Measurements from ENCODE around the gene ATP6V0D1. TPM values are rescaled to one million over a fixed set of nuclear protein-coding genes. Genes with fewer than 3 reads are reported as not detected.
A peak's percentile ranks its signal among the peaks of the same experiment; 100 is the strongest.
"Not testable (repeated sequence)": the region's sequence is repeated elsewhere in the genome, so short reads cannot be mapped to it uniquely, and the experiment has no call there.

ATP6V0D1 gene
- total RNA-seq, 2 experiments from 2014 or later, result 41.8 to 48.8 TPM

DNA sequence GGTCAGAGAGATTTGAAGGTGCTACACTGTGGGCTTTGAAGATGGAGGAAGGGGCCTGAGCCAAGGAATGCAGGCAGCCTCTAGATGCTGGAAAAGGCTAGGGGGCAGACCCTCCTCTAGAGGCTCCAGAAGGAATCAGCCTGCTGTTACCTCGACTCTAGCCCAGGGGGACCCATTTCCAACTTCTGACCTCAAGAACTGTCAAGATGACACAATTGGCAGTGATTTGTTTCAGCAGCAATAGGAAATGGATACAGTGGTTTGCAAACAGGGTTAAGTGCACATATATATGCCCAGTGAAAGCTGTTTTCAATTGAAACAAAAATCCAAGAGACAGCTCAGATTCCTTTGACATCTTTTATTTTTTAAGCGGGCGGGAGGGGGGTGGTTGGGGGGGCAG, 61.0 kb downstream of the ATP6V0D1 start:
- DNase-seq, result no peak
- H3K27me3 Mint-ChIP-seq, result peaks cover 33% of the 10 kb centered on the region
- POLR2A ChIA-PET, result no interaction called here
- no peak for ATAC-seq (ENCODE audit: low read depth)
- no peaks in the 10 kb centered on the region for H3K9me3 Mint-ChIP-seq
- no peak overlapping the region for H3K4me3 Mint-ChIP-seq
- H3K36me3 Mint-ChIP-seq, result no peaks in the 10 kb centered on the region
- peaks cover 6% of the 10 kb centered on the region for H3K4me1 Mint-ChIP-seq
- no peak overlapping the region for H3K27ac Mint-ChIP-seq

- H3K4me1 Mint-ChIP-seq, result peaks cover 6% of the 10 kb centered on the region
- no peak overlapping the region for H3K4me3 Mint-ChIP-seq
- ATAC-seq (ENCODE audit: low read depth), result no peak
- POLR2A ChIA-PET, result no interaction called here
- no peaks in the 10 kb centered on the region for H3K9me3 Mint-ChIP-seq
- no peak for DNase-seq
- H3K27me3 Mint-ChIP-seq, result peaks cover 36% of the 10 kb centered on the region
- H3K36me3 Mint-ChIP-seq, result no peaks in the 10 kb centered on the region
- H3K27ac Mint-ChIP-seq, result no peak overlapping the region
Measured at GRCh38 chr16:67419502-67419901, 61.5 kb downstream of the ATP6V0D1 start.

DNA sequence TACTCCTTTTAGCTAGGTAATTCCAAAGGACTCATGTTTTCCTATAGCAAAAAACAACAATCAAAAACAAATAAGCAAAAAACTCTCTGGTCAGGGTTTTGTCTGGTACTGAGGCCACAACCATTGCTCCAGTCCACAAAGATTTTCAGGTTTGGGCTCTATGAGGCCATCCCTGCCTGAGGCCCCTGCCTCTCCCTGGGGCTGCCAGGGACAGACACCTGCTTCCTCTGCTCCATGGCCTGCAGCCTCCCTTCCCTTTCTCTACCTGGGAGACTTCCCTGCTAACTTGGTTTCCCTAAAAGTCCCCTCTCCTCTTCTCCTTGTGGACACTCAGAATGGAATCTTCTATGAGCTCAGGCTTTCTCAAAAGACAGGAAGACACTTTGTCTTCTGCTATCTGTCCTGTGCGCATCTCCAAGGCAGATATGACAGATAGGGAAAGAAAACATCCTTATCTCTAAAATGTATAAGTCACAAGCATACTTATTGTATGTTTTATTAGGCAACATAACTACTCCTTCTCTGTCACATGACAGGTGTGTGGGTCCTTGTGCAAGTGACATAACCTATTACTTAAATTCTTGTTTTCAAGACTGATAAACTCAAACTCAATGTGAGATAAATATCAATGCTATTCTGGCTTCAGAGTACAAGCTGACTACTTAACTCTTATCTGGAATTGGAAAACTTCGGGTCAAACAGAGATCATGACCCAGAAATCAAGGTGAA, 63.5 kb downstream of the ATP6V0D1 start:
- POLR2A ChIA-PET, result interaction anchor here (0.6 kb wide), 1 partner anchor 487 kb away, joined by 3 read pairs; no protein-coding TSS in a partner anchor
- H3K27ac Mint-ChIP-seq, result no peak overlapping the region
- H3K36me3 Mint-ChIP-seq, result no peaks in the 10 kb centered on the region
- H3K9me3 Mint-ChIP-seq, result no peaks in the 10 kb centered on the region
- H3K27me3 Mint-ChIP-seq, result peaks cover 32% of the 10 kb centered on the region
- H3K4me1 Mint-ChIP-seq, result peaks cover 6% of the 10 kb centered on the region
- no peak for ATAC-seq (ENCODE audit: low read depth)
- no peak overlapping the region for H3K4me3 Mint-ChIP-seq
- no peak for DNase-seq

DNA sequence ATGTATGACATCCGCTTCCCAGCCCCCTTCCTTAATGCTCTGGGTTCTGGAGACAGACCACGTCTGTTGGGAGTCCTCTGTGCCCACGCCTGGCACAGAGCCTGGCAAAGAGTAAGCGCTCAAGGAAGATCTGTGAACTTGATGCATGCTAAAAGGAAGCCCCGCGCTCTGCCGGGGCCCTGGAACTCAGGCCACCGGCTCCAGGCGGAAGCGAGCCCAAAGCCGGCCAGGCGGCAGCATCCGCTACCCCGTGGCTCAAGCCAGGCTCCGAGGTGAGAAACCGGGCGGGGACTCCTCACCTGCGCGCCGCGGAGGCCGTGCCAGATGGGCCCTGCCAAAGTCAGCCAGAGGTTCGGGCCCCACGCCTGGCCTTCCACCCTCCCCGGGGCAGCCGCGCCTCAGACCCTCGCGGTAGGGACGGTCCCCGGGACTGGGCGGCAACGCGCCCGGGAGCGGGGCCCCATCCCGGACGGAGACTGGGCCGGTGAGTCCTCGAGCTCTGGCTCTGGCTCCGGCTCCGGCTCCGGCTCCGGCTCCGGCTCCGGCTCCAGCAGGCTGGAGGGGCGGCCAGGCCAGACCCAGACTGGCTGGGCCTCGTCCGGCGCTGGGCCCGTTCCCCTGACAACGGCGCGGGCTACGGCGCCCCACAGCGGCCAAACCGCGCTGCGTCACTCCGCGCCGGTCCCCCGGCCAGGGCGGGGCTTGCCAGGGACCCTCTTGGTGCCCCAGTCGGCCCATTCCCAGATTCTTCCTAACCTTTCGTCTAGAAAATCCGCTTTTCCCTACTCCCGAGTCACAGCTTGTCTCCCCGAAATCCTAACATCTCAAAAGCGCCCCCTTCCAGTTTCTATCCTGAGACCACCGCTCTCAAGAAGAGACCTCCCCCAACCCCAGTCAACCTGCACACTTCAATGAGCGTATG, 64.8 kb downstream of the ATP6V0D1 start, which contains the start of gene ZDHHC1:
Gene ZDHHC1, minus strand, starts transcription at position 606 of the 922 bp plus-strand sequence. CDS start 8,702 bp downstream, outside the sequence.
- POLR2A ChIA-PET, result interaction anchor here (1.5 kb wide), 1 partner anchor 12 kb away, joined by 4 read pairs; no protein-coding TSS in a partner anchor
- Mint-ChIP-seq H3K27ac (peak within 1 kb of the TSS; percentile 31), H3K4me1 (peaks cover 6% of the 10 kb centered on the region), H3K9me3 (no peaks in the 10 kb centered on the region), H3K4me3 (peak within 1 kb of the TSS; percentile 65), H3K36me3 (no peaks in the 10 kb centered on the region), H3K27me3 (peaks cover 40% of the 10 kb centered on the region)
- DNase-seq, result peak; percentile 78
- ATAC-seq (ENCODE audit: low read depth), result peak; percentile 82

GRCh38 chr16:67415421-67415820, 65.5 kb downstream of the ATP6V0D1 start:
- H3K9me3 Mint-ChIP-seq; ATAC-seq (ENCODE audit: low read depth); H3K4me1 Mint-ChIP-seq; H3K36me3 Mint-ChIP-seq; POLR2A ChIA-PET; H3K27ac Mint-ChIP-seq; DNase-seq: not testable (repeated sequence)
- Mint-ChIP-seq H3K4me3 (peak overlapping the region; percentile 38), H3K27me3 (peaks cover 40% of the 10 kb centered on the region)

- no peak overlapping the region for H3K4me3 Mint-ChIP-seq
- peaks cover 6% of the 10 kb centered on the region for H3K4me1 Mint-ChIP-seq
- POLR2A ChIA-PET, result no interaction called here
Measured at GRCh38 chr16:67413978-67414911, 66.7 kb downstream of the ATP6V0D1 start.

GRCh38 chr16:67412294-67412693, 68.7 kb downstream of the ATP6V0D1 start:
- Mint-ChIP-seq H3K4me1 (peaks cover 6% of the 10 kb centered on the region), H3K36me3 (no peaks in the 10 kb centered on the region), H3K27me3 (peaks cover 37% of the 10 kb centered on the region), H3K27ac (no peak overlapping the region), H3K4me3 (no peak overlapping the region), H3K9me3 (no peaks in the 10 kb centered on the region)
- POLR2A ChIA-PET, result interaction anchor here (0.9 kb wide), 1 partner anchor 16 kb away, joined by 3 read pairs; no protein-coding TSS in a partner anchor
- ATAC-seq (ENCODE audit: low read depth) (no peak), DNase-seq (no peak)

More at GRCh38 chr16:67413978-67414911, 66.7 kb downstream of the ATP6V0D1 start:
- ATAC-seq (ENCODE audit: low read depth) (no peak), DNase-seq (no peak)
- Mint-ChIP-seq H3K9me3 (no peaks in the 10 kb centered on the region), H3K36me3 (no peaks in the 10 kb centered on the region), H3K27me3 (peaks cover 40% of the 10 kb centered on the region), H3K27ac (no peak overlapping the region)

DNA sequence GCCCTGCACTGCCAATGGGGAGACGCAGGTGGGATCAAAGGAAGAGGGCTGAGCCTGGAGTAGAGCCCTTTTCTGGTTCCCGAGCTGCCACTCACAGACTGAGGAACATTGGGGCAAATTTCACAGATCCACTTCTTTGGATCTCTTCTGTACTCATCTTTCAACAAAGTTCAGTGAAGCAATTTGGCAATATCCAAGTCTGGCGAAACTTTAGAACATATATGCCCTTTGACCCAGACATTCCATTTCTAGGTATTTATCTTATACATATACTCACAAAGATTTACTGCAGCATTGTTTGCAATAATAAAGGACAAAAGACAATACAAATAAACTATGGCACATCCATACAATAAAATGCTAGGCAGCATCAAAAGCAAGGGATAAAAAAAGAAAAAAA, 69.6 kb downstream of the ATP6V0D1 start:
- POLR2A ChIA-PET, result no interaction called here
- Mint-ChIP-seq H3K36me3 (no peaks in the 10 kb centered on the region), H3K9me3 (no peaks in the 10 kb centered on the region), H3K27me3 (peaks cover 29% of the 10 kb centered on the region), H3K4me1 (peaks cover 3% of the 10 kb centered on the region), H3K27ac (no peak overlapping the region), H3K4me3 (no peak overlapping the region)
- ATAC-seq (ENCODE audit: low read depth), result no peak
- no peak for DNase-seq

- ATAC-seq (ENCODE audit: low read depth) (no peak), DNase-seq (no peak)
- Mint-ChIP-seq H3K27ac (no peak overlapping the region), H3K4me1 (no peaks in the 10 kb centered on the region), H3K4me3 (no peak overlapping the region), H3K27me3 (peaks cover 17% of the 10 kb centered on the region), H3K36me3 (no peaks in the 10 kb centered on the region), H3K9me3 (no peaks in the 10 kb centered on the region)
- POLR2A ChIA-PET, result no interaction called here
Measured at GRCh38 chr16:67409631-67410030, 71.3 kb downstream of the ATP6V0D1 start.

GRCh38 chr16:67407788-67408452, 73.0 kb downstream of the ATP6V0D1 start:
- POLR2A ChIA-PET, result no interaction called here
- DNase-seq (no peak), ATAC-seq (ENCODE audit: low read depth) (no peak)
- no peaks in the 10 kb centered on the region for H3K36me3 Mint-ChIP-seq
- no peak overlapping the region for H3K4me3 Mint-ChIP-seq
- H3K9me3 Mint-ChIP-seq, result no peaks in the 10 kb centered on the region
- H3K27ac Mint-ChIP-seq, result no peak overlapping the region
- peaks cover 2% of the 10 kb centered on the region for H3K4me1 Mint-ChIP-seq
- H3K27me3 Mint-ChIP-seq, result peaks cover 11% of the 10 kb centered on the region

DNA sequence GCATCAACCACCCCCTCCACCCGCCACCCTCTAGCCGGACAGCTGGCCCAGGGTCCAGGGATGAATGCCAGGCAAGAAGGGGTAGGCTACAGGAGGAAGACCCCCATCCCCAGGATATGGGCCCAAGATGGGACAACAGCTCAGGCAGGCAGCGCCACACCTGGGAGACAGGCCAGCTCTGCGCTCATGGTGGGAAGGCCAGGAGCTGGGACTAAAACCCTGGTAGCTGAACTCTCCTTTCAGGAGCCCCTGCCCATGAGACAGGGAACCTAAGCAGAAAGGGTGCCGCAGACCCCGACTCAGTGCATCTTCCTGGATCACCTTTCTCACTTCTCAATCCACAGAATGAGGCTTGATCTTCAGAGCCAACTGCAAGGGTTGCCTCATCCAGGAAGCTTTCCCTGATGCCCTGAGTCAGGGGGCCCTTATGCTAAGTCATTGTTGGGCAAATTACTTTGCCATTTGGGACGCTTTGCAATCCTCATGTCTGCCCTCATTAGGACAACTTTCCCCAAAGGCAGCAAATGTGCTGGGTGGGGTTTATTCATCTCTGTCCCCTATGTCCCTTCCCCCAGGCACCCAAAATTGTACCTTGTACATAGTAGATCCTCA, 73.7 kb downstream of the ATP6V0D1 start:
- POLR2A ChIA-PET, result no interaction called here
- Mint-ChIP-seq H3K36me3 (no peaks in the 10 kb centered on the region), H3K9me3 (no peaks in the 10 kb centered on the region), H3K4me1 (peaks cover 2% of the 10 kb centered on the region), H3K27me3 (peaks cover 14% of the 10 kb centered on the region), H3K27ac (no peak overlapping the region), H3K4me3 (no peak overlapping the region)
- DNase-seq (no peak), ATAC-seq (ENCODE audit: low read depth) (no peak)
